ENCODE data around the gene AIG1.
"Not testable (repeated sequence)": the region's sequence is repeated elsewhere in the genome, so short reads cannot be mapped to it uniquely, and the experiment has no call there.

The AIG1 gene

GRCh38 chr6:143337201-143337949, 276.7 kb downstream of the AIG1 start:
- no peak for DNase-seq

- DNase-seq: no peak
Measured at GRCh38 chr6:143339223-143339622, 278.5 kb downstream of the AIG1 start.

GRCh38 chr6:143345477-143345876, 284.8 kb downstream of the AIG1 start:
- not testable (repeated sequence) for DNase-seq

- DNase-seq: no peak
Measured at GRCh38 chr6:143346004-143346403, 285.3 kb downstream of the AIG1 start.

GRCh38 chr6:143348531-143348930, 287.8 kb downstream of the AIG1 start:
- DNase-seq: no peak

GRCh38 chr6:143349530-143349929, 288.8 kb downstream of the AIG1 start:
- DNase-seq: no peak

- DNase-seq: no peak
Measured at GRCh38 chr6:143356101-143356880, 295.6 kb downstream of the AIG1 start.

GRCh38 chr6:143357152-143357551, 296.5 kb downstream of the AIG1 start:
- no peak for DNase-seq

GRCh38 chr6:143357561-143358255, 297.0 kb downstream of the AIG1 start:
- DNase-seq: no peak

- DNase-seq: no peak
Measured at GRCh38 chr6:143361536-143362191, 301.0 kb downstream of the AIG1 start.

GRCh38 chr6:143362192-143362558, 301.5 kb downstream of the AIG1 start:
- no peak for DNase-seq

GRCh38 chr6:143363299-143363698, 302.6 kb downstream of the AIG1 start:
- no peak for DNase-seq

GRCh38 chr6:143368426-143368825, 307.7 kb downstream of the AIG1 start:
- no peak for DNase-seq

- no peak for DNase-seq
Measured at GRCh38 chr6:143369971-143370370, 309.3 kb downstream of the AIG1 start.

- DNase-seq: no peak
Measured at GRCh38 chr6:143370812-143371370, 310.2 kb downstream of the AIG1 start.

- DNase-seq: no peak
Measured at GRCh38 chr6:143372199-143372882, 311.7 kb downstream of the AIG1 start.

GRCh38 chr6:143374014-143374413, 313.3 kb downstream of the AIG1 start:
- DNase-seq: no peak

- no peak for DNase-seq
Measured at GRCh38 chr6:143375022-143375585, 314.4 kb downstream of the AIG1 start.

GRCh38 chr6:143376375-143376774, 315.7 kb downstream of the AIG1 start:
- no peak for DNase-seq

- no peak for DNase-seq
Measured at GRCh38 chr6:143376861-143377260, 316.2 kb downstream of the AIG1 start.

GRCh38 chr6:143385636-143386035, 324.9 kb downstream of the AIG1 start:
- no peak for DNase-seq

GRCh38 chr6:143390278-143390677, 329.6 kb downstream of the AIG1 start:
- DNase-seq: no peak
